ENCODE results near the gene MARCHF10. TPM values are rescaled to one million over a fixed set of nuclear protein-coding genes. Genes with fewer than 3 reads are reported as not detected.

The MARCHF10 gene
- total and polyA plus RNA-seq, 2 of the 13 experiments (the other 11 are each of a cell fraction or from before 2014, with no cell fraction given), result not detected

DNA sequence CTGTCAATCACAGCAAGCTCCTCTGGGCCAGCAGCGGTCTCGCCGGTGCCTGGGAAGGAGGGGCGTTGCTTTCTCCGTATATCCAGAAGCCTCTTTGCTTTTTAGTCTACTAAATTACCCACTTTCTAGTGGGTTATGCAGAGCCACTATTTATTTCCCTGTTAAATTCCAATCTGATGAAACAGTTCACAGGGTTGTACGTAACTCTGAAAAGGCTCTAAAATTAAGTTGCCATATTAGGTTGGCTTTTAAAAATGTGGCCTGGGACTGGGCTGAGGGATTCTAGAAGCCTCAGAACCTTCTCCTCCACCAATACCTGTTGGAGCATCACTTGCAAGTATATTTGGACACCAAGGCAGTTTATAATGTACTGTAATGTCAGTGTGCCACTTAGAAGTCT, 27.2 kb downstream of the MARCHF10 start (continued):
- TF ChIP-seq ZNF407 (CRISPR knock-in tag; IDR thresholded peaks at IDR 0.05; ENCODE audit: not compliant biosample characterization) (no peak), SALL2 (CRISPR knock-in tag; IDR thresholded peaks at IDR 0.05) (no peak), EZH2 (conservative IDR thresholded peaks at IDR 0.05; ENCODE audit: low read depth, low read length) (no peak), DR1 (CRISPR knock-in tag; IDR thresholded peaks at IDR 0.05) (no peak)

GRCh38 chr17:62780269-62780668, 27.8 kb downstream of the MARCHF10 start:
- Histone ChIP-seq H3K9ac (ENCODE audit: insufficient read depth, low read depth, low read length) (no peak overlapping the region), H3K4me2 (ENCODE audit: low read depth, low read length) (no peak overlapping the region), H3K9me3 (ENCODE audit: low read length) (no peaks in the 10 kb centered on the region), H4K20me1 (ENCODE audit: insufficient read depth, low read length) (no peaks in the 10 kb centered on the region), H3K36me3 (replicated peaks in 1 of 2; ENCODE audit: control insufficient read depth in 1 of 2, insufficient read depth in 2 of 2, low read length in 2 of 2) (no peaks in the 10 kb centered on the region), H3K27ac (ENCODE audit: extremely low read length, insufficient read depth, low read length) (no peak overlapping the region), H2AFZ (ENCODE audit: low read length) (no peak overlapping the region), H3K27me3 (ENCODE audit: control insufficient read depth in 1 of 2, insufficient read depth in 2 of 2, low read length in 2 of 2) (peaks cover 3 to 10% of the 10 kb centered on the region in 2 experiments; a peak in 3 of 5 replicates), H3K4me3 (replicated peaks in 1 of 3; ENCODE audit: insufficient read depth in 1 of 3, low read depth in 2 of 3, low read length in 3 of 3) (no peak overlapping the region), H3K79me2 (ENCODE audit: insufficient read depth, low read length) (no peaks in the 10 kb centered on the region), H3K4me1 (ENCODE audit: insufficient read depth, low read length) (no peaks in the 10 kb centered on the region; the same call in 1 of the 2 replicates)
- POLR2A ChIA-PET, result no interaction called here
- ATAC-seq (no peak), DNase-seq (ENCODE audit: low spot score) (no peak), FAIRE-seq (no peak)
- in situ Hi-C loops (cut with HindIII; ENCODE audit: extremely low pct_ligation_motif_present, low pct_unique_long_range_greater_than_20kb), result no loop called here
- CTCF ChIA-PET (ENCODE audit: low intra/inter-chr PET ratio, low total read pairs), result no interaction called here
- 51% methylated on average over 7 of the region's 7 CpGs for WGBS (ENCODE audit: low lambda C conversion rate)
- BruUV-seq (replicated peaks), result no TSS peak
- intact Hi-C loops (cut with micrococcal nuclease; ENCODE audit: unreplicated experiment), result no loop called here
- TF ChIP-seq HHEX (CRISPR knock-in tag; IDR thresholded peaks at IDR 0.05) (no peak), ZNF337 (CRISPR knock-in tag; IDR thresholded peaks at IDR 0.05; ENCODE audit: borderline replicate concordance, low read depth) (no peak), SMAD9 (CRISPR knock-in tag; IDR thresholded peaks at IDR 0.05) (no peak), TAF1 (CRISPR knock-in tag; IDR thresholded peaks at IDR 0.05) (no peak), ZNF549 (CRISPR knock-in tag; IDR thresholded peaks at IDR 0.05) (no peak), ZNF850 (CRISPR knock-in tag; conservative IDR thresholded peaks at IDR 0.05) (no peak), DBP (CRISPR knock-in tag; IDR thresholded peaks at IDR 0.05; ENCODE audit: not compliant biosample characterization) (no peak), ZNF749 (CRISPR knock-in tag; IDR thresholded peaks at IDR 0.05; ENCODE audit: borderline replicate concordance) (no peak), TBX2 (CRISPR knock-in tag; IDR thresholded peaks at IDR 0.05; ENCODE audit: borderline replicate concordance) (no peak), MAFK (conservative IDR thresholded peaks at IDR 0.05 in 1 of 2, IDR thresholded peaks at IDR 0.05 in 1 of 2; ENCODE audit: low read length in 2 of 2) (no peak), CHD2 (IDR thresholded peaks at IDR 0.05; ENCODE audit: low read depth, low read length) (no peak), ZNF230 (CRISPR knock-in tag; IDR thresholded peaks at IDR 0.05) (no peak)
